DMS53 treated with DMSO at 0.1 percent for 48 hours (cell line): ENCODE data around the gene PCNX2.

Experiments used
- DNase-seq: peaks from one replicate; lab custom pipeline; 2025; ENCODE audit not compliant: unreplicated experiment; lab: John Stamatoyannopoulos, UW

The PCNX2 gene

DNA sequence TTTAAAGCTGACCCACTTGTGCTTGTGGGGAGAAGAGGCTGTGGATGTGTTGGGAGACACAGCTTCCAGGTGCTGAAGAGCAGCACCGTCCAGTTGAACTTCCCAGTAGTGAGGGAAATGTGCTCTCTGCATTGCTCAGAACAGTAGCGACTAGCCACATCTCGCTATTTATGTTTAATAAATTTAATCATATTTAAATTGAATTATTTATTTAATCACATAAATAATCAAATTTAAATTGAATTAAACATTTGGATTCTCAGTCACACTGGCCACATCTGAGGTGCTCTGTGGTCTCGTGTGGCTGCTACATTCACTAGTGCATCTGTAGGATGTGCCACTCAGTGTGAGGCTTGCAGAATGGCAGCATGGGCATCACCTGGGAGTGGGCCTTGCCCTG, 325.0 kb downstream of the PCNX2 start:
- no peak for DNase-seq

DNA sequence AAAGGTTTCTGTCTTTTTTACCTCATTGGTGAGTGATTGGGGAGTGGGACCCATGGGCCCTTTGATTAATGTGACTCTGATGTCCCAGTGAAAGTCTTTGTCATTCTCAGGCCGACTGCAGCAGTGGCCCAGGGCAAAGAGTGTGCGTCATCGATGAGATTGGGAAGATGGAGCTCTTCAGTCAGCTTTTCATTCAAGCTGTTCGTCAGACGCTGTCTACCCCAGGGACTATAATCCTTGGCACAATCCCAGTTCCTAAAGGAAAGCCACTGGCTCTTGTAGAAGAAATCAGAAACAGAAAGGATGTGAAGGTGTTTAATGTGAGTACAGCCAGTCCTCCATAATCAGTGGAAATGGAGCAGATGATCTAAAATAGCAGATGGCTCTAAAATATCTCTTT, 325.7 kb downstream of the PCNX2 start:
- DNase-seq = no peak

DNA sequence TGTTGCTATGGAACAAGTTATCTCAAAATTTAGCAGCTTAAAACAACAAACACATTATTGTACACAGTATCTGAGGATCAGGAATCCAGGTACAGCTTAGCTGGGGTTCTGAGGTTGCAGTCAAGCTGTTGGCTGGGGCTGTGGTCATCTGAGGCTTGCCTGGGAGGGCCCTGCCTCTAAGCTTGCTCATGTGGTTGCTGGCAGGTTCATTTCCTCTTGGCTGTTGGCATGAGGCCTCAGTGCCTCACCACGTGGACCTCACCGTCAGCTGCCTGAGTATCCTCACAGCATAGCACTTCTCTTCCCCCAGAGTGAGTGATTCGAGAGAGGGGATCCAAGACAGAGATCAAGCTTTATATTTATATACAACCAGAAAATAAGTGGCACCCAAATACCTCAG, 326.6 kb downstream of the PCNX2 start:
- no peak for DNase-seq

- no peak for DNase-seq
Observed at GRCh38 chr1:232968391-232968790, 327.1 kb downstream of the PCNX2 start.

GRCh38 chr1:232966663-232967062, 328.9 kb downstream of the PCNX2 start:
- DNase-seq = no peak

- no peak for DNase-seq
Observed at GRCh38 chr1:232965912-232966217, 329.7 kb downstream of the PCNX2 start.

DNA sequence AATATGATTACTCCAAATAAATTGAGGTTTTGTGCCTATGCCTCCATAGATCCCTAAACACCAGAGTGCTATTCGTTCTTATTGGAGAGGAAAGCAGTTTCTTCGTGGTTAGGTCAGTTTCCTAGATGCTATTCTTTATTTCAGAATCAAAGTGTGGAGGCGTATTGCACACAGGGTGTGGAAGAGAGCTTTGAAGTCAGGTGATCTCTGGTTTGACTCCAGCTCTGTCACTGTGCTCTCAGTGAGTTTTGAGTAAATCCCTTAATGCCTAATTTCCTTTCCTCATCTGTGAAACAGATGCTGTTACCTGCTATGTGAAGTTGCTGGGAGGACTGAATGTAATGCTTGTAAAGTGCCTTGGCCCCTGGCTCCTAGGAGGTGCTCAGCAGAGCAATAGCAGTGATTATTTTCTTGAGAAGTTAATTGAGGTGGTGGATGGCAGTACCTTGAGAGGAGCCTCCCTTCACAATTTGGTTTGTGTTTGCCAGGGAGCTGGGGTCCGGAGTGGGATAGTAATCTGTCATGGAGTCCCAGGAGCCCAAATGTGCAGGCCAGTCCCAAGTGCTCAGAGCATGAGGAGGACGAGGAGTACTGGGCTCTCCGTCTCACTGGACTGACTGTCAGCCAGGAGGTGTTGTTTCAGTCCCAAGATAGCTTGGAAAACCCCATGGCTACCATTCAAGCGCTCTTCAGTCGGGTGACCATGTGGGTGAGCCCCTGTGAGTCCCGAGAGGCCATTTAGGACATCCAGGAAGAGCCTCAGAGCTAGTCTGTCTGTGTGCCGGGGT, 330.2 kb downstream of the PCNX2 start:
- DNase-seq = no peak

- no peak for DNase-seq
Observed at GRCh38 chr1:232964601-232965000, 330.9 kb downstream of the PCNX2 start.

DNA sequence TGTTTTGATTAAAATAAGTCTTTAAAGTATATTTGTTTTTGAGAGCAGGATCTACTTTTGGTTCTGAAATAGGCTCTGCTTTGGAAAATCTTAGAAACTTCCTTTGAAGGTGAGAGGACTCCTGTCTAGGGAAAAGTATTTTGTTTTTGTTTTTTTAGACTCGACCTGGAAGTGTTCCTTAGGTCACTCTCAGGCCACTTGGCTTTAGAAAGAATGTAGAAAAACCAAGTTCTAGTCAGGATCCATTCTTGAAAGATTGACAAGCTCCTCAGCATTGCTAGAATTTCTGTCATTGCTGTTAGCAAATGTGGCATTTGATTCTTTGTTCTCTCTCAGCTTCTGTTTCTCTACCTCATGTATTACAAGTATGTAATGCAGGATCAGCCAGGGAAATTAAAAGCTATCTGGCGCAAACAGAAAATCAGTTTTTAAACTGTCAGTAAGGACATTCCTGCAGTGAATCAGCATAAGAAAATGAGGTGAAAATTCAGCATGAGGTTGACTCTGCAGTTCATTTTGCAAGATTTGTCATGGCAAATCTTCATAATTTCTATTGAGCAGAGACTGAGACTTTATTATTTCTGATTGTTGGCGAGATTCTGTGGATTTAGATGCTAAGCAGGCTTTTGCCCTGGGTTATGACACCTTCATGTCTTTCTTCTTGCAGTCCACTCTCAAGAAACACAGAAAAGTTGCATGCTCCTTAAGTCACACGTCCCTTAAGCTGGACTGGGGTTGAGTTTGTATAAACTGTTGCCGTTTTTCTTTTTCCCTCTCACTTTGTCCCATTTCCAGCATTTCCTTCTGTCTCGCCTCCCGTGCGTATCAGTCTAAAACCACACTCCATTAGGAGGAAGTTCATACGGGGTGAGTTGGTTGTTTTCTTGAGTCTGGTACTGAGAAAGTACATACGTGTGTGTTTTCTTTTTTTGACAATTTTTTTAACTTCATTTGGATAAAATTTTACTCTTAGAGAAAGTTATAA, 332.5 kb downstream of the PCNX2 start:
- no peak for DNase-seq

- DNase-seq = no peak
Observed at GRCh38 chr1:232958067-232958466, 337.5 kb downstream of the PCNX2 start.

- DNase-seq = no peak
Observed at GRCh38 chr1:232956081-232956480, 339.4 kb downstream of the PCNX2 start.

DNA sequence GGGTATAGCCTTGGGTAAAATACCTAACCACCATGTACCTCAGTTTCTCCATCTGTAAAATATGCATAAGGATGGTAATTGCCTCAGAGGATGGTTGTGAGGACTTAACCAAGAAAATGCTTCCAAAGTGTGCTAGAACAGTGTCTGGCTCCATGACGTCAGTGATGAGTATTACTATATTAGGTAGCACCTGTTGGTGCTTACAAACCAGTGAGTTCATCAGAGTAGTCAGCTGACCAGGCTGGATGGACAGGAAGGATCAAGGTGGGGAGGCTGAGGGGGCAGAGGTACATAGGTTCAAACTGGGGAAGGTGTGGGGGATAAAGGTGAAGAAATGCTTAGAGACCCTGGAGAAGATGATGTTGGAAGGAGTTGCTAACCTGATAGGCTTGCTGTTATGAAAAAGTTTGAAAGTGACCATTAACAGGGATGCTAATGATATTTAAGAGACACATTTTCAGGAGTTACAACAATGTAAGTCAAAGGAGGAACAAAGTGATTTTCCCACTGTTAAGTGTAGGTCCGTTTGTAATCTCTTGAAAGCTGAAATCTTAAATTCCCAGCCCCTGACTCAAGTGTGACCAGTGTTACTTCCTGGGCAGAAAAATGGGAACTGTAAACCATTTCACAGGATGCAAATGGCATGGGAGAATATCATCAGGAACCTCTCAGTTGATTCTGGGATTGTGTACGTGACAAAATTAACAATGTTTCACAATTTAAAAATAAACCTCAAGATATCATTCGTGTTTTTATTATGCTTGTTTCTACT, 340.7 kb downstream of the PCNX2 start:
- DNase-seq = no peak

DNA sequence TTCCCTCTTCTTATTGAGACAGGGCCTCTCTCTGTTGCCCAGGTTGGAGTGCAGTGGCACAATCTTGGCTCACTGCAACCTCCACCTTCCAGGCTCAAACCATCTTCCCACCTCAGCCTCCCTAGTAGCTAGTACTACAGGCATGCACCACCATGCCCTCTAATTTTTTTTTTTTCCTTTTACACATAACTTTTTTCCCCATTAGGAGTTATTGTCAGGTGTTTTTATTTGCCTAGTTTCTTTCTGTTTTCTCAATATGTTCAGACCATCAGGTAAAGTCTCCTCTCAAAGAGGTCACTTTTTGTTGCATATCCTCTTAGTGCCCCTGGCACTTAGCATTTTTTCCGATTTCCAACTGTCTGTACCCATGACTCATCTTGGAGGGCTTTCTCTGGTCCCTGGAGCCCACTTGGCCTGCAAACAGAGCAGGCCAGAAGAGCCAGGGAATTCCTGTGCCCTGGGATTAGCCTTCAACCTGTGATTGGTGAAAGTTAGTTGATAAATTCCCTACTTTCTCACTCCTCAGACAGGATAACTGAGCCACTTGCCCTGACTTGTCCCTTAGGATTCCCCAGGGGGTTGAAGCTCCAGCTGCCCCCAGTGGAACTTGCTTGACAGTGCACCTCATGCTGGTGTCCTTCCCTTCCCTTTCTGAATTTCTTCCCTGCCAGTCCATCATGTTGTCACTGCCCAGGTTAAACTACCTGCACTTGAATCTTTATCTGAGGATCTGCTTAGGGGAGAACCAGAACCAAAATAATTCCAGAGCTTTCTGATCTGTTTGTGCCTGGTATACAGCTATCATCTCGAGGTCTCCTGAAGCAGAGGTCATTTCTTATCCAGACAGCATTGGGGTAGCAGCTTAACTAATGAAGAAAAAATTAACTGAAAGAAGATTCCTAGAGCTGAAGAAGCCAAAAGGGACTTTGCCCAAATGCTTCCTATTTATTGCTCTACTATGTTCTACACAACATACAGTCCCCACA, 342.7 kb downstream of the PCNX2 start:
- DNase-seq = peak; percentile 48

DNA sequence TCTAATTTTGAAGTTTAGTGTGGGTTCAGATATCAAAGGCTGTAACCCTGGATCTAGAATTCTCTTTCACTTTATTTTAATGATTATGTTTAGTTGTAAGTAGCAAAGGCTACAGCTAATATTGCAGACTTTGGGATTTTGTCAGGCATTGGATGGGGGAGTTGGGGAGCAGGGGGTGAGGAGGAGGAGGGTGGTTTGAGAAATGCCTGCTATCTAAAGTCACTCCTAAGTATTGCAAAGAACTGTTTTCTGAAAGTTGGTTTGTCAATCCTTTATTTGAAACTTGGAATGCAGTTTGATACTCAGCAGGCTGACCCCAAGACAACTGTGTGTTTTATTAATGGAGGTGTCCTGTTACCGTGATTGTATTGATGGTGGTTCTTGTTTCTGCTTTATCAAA, 343.9 kb downstream of the PCNX2 start:
- no peak for DNase-seq

DNA sequence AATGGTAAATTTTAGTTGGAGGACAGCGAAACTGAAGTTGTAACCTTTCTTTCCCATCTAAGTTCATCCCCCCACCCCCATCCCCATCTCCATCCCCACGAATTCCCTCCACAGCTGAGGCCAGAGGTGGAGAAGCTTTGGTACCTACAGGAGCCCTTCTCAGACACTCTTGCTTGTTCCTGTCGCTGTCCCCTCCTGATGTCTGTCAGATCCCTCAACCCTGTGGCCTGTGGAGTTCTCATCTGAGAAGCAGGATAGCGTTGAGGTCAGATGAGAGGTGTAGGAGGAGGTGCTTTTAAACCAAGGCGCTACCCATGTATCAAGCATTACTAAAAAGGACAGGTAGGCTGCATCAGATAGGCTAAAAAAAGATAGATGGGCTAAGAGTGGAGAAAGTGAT, 344.3 kb downstream of the PCNX2 start:
- no peak for DNase-seq

- DNase-seq = peak; percentile 82
Observed at GRCh38 chr1:232950197-232951176, 345.0 kb downstream of the PCNX2 start, which contains the start of gene NTPCR. TSS of gene NTPCR (plus strand) at chr1:232950611. CDS start at chr1:232950711, 100 bp downstream.

GRCh38 chr1:232949636-232950196, 345.8 kb downstream of the PCNX2 start:
- DNase-seq = no peak

DNA sequence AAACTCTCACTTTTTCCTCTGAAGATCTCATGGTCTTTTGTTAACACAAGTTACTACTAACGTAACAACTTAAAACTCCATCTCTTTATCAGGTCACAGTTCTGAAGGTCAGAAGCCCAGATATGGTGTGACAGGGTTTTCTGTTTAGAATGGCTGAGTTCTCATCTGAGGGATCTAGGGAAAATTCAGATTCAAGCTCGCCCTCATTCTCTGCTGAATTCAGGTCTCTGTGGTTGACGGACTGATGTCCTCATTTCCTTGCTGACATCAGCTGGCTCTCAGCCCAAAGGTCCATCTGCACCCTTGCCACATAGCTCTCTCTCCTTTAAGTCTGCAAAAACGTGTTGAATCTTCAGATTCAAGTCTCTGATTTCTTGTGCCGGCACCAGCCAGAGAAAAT, 351.2 kb downstream of the PCNX2 start:
- DNase-seq = no peak
